ENCODE data around the gene RPL28.

RPL28 gene

GRCh38 chr19:55347442-55348009, 38.2 kb upstream of the RPL28 start:
- DNase-seq (ENCODE audit: low read depth): no peak
- TF ChIP-seq CTCF (IDR thresholded peaks at IDR 0.05; ENCODE audit: control insufficient read depth, insufficient read depth, low read depth, low read length, missing control alignments): no peak
- no peak overlapping the region for H3K4me3 ChIP-seq (ENCODE audit: control insufficient read depth, low read depth, low read length)

- TF ChIP-seq CTCF (IDR thresholded peaks at IDR 0.05; ENCODE audit: control insufficient read depth, insufficient read depth, low read depth, low read length, missing control alignments): no peak
- DNase-seq (ENCODE audit: low read depth): no peak
These were observed 37.3 kb upstream of the RPL28 start for GRCh38 chr19:55348317-55349034.

GRCh38 chr19:55350620-55351315, 35.0 kb upstream of the RPL28 start:
- H3K4me3 ChIP-seq (ENCODE audit: control insufficient read depth, low read depth, low read length): no peak overlapping the region
- no peak for TF ChIP-seq CTCF (IDR thresholded peaks at IDR 0.05; ENCODE audit: control insufficient read depth, insufficient read depth, low read depth, low read length, missing control alignments)

More at GRCh38 chr19:55348317-55349034, 37.3 kb upstream of the RPL28 start:
- no peak overlapping the region for H3K4me3 ChIP-seq (ENCODE audit: control insufficient read depth, low read depth, low read length)

GRCh38 chr19:55352040-55352439, 33.7 kb upstream of the RPL28 start:
- no peak overlapping the region for H3K4me3 ChIP-seq (ENCODE audit: control insufficient read depth, low read depth, low read length)
- no peak for DNase-seq (ENCODE audit: low read depth)
- TF ChIP-seq CTCF (IDR thresholded peaks at IDR 0.05; ENCODE audit: control insufficient read depth, insufficient read depth, low read depth, low read length, missing control alignments): no peak

More at GRCh38 chr19:55350620-55351315, 35.0 kb upstream of the RPL28 start:
- DNase-seq (ENCODE audit: low read depth): no peak

GRCh38 chr19:55352549-55353145, 33.1 kb upstream of the RPL28 start:
- TF ChIP-seq CTCF (IDR thresholded peaks at IDR 0.05; ENCODE audit: control insufficient read depth, insufficient read depth, low read depth, low read length, missing control alignments): no peak
- H3K4me3 ChIP-seq (ENCODE audit: control insufficient read depth, low read depth, low read length): no peak overlapping the region
- DNase-seq (ENCODE audit: low read depth): no peak

- TF ChIP-seq CTCF (IDR thresholded peaks at IDR 0.05; ENCODE audit: control insufficient read depth, insufficient read depth, low read depth, low read length, missing control alignments): no peak
- peak overlapping the region; percentile 31 for H3K4me3 ChIP-seq (ENCODE audit: control insufficient read depth, low read depth, low read length)
- DNase-seq (ENCODE audit: low read depth): no peak
These were observed 32.4 kb upstream of the RPL28 start for GRCh38 chr19:55353356-55353802.
